ENCODE data around the gene MAP4K3. TPM values are rescaled to one million over a fixed set of nuclear protein-coding genes. Genes with fewer than 3 reads are reported as not detected.
A peak's percentile ranks its signal among the peaks of the same experiment; 100 is the strongest.

The MAP4K3 gene
- polyA plus RNA-seq, 2 of the 4 experiments (the other 2 are of a cell fraction), result 15.8 to 44.6 TPM

DNA sequence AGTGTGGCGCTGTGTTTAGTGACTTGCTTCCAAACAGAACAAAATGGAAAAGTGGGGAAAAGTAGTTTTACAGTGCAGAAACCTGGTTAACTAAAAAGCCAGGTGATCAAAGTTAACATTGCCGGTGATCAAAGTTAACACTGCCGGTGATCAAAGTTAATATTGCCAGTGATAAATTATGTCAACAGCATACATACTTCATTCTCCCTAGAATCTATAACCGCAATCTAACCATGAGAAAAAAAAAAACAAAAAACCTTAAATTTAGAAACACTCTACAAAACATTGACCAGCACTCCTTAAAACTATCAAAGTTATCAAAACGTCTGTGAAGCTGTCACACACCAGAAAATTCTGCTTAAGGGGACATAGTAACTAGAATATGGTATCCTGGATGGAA is 18.6 kb downstream of the MAP4K3 start (continued):
- no peak for TF ChIP-seq KDM1A (IDR thresholded peaks at IDR 0.05; ENCODE audit: low read depth)
- TF ChIP-seq ZSCAN20 (CRISPR knock-in tag; IDR thresholded peaks at IDR 0.05), result no peak
- no peak for TF ChIP-seq NR3C1 (IDR thresholded peaks at IDR 0.05)

DNA sequence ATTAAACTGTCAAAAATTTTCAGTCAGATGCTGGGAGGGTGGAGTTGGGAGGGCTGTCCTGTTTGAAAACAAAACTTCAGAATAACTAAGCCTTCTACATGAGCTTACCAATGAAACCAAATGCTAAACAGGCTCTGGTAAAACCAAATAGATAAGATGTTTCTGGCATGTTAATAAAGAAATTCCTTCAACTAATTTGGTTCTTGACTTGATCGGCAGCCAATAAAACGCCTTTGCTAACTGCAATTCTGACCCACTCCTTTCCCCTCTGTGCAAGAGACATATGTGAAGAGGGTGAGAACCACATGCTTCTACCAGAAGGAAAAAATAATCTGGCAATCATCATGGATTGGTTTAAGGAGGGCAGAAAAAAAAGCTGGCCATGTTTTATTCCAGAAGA is 20.9 kb downstream of the MAP4K3 start:
- no peak for ATAC-seq

DNA sequence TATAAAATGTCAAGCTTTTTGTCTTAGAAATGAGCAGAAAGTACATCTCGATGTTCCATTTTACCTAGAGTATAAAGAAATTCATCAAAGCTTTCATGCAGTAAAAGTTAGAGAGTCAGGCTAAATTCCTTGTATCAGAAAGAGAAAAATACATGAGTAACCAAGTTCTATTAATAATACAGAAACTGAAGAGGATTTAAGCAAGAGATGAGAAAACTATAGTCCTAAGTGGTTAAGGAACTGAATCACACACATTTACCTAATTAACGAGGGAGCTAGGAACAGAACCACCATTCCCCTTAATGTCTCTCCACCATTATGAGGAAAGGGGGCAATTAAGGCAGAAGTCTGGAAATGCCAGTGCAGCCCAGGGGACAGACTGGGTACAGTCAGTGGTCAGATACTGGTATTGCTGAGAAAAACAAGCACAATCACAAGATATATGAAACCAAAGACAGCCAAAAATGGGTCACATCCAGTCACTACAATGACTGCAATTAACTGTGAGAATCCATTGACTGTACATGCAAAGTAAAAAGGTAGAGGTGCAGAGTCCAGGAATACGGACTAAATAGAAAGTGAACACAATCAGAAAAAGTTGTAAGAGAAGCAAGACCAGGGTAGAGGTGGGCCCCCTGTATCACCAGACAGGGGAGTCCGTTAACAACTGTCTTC is 23.9 kb downstream of the MAP4K3 start:
- no peak for DNase-seq (ENCODE audit: low read depth in 1 of 2, low spot score in 1 of 2)
- Histone ChIP-seq H3K27ac (no peak overlapping the region), H3K4me1 (peaks cover 70% of the 10 kb centered on the region), H3K9me3 (no peaks in the 10 kb centered on the region), H3K4me2 (no peak overlapping the region), H3K4me3 (no peak overlapping the region)
- FAIRE-seq, result no peak
- ATAC-seq, result peak in 1 of 2 experiments; percentile 18; a peak in 2 of 6 replicates
- 91% methylated on average over 4 of the region's 4 CpGs for WGBS (ENCODE audit: missing lambda C conversion rate)
- ChIA-PET CTCF (interaction anchor here (0.6 to 2.0 kb wide), 3 partner anchors 19 to 77 kb away, joined by 3 to 5 read pairs (median 4); no protein-coding TSS in a partner anchor), POLR2A (no interaction called here)
- TF ChIP-seq, protein P1, sequence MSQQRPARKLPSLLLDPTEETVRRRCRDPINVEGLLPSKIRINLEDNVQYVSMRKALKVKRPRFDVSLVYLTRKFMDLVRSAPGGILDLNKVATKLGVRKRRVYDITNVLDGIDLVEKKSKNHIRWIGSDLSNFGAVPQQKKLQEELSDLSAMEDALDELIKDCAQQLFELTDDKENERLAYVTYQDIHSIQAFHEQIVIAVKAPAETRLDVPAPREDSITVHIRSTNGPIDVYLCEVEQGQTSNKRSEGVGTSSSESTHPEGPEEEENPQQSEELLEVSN (IDR thresholded peaks at IDR 0.05; ENCODE audit: borderline replicate concordance, low read depth), result no peak
- no peak for TF ChIP-seq RARB (CRISPR knock-in tag; IDR thresholded peaks at IDR 0.05)
- TF ChIP-seq BHLHE40 (IDR thresholded peaks at IDR 0.05; ENCODE audit: low read depth, low read length), result no peak
- TF ChIP-seq JUNB (IDR thresholded peaks at IDR 0.05), result no peak
- no peak for TF ChIP-seq RFX5 (IDR thresholded peaks at IDR 0.05)
- TF ChIP-seq, protein P2, sequence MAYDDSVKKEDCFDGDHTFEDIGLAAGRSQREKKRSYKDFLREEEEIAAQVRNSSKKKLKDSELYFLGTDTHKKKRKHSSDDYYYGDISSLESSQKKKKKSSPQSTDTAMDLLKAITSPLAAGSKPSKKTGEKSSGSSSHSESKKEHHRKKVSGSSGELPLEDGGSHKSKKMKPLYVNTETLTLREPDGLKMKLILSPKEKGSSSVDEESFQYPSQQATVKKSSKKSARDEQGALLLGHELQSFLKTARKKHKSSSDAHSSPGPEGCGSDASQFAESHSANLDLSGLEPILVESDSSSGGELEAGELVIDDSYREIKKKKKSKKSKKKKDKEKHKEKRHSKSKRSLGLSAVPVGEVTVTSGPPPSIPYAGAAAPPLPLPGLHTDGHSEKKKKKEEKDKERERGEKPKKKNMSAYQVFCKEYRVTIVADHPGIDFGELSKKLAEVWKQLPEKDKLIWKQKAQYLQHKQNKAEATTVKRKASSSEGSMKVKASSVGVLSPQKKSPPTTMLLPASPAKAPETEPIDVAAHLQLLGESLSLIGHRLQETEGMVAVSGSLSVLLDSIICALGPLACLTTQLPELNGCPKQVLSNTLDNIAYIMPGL (CRISPR knock-in tag; IDR thresholded peaks at IDR 0.05; ENCODE audit: borderline replicate concordance), result no peak
- no peak for TF ChIP-seq RAD21 (conservative IDR thresholded peaks at IDR 0.05 in 1 of 2, IDR thresholded peaks at IDR 0.05 in 1 of 2)
- no peak for TF ChIP-seq HOXB5 (CRISPR knock-in tag; IDR thresholded peaks at IDR 0.05)
- TF ChIP-seq NPAS2 (CRISPR knock-in tag; IDR thresholded peaks at IDR 0.05; ENCODE audit: borderline replicate concordance), result no peak
- TF ChIP-seq, protein P3, sequence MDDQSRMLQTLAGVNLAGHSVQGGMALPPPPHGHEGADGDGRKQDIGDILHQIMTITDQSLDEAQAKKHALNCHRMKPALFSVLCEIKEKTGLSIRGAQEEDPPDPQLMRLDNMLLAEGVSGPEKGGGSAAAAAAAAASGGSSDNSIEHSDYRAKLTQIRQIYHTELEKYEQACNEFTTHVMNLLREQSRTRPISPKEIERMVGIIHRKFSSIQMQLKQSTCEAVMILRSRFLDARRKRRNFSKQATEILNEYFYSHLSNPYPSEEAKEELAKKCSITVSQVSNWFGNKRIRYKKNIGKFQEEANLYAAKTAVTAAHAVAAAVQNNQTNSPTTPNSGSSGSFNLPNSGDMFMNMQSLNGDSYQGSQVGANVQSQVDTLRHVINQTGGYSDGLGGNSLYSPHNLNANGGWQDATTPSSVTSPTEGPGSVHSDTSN (IDR thresholded peaks at IDR 0.05), result no peak
- no peak for TF ChIP-seq EHMT2 (IDR thresholded peaks at IDR 0.05; ENCODE audit: low read depth)
- TF ChIP-seq, protein P4, sequence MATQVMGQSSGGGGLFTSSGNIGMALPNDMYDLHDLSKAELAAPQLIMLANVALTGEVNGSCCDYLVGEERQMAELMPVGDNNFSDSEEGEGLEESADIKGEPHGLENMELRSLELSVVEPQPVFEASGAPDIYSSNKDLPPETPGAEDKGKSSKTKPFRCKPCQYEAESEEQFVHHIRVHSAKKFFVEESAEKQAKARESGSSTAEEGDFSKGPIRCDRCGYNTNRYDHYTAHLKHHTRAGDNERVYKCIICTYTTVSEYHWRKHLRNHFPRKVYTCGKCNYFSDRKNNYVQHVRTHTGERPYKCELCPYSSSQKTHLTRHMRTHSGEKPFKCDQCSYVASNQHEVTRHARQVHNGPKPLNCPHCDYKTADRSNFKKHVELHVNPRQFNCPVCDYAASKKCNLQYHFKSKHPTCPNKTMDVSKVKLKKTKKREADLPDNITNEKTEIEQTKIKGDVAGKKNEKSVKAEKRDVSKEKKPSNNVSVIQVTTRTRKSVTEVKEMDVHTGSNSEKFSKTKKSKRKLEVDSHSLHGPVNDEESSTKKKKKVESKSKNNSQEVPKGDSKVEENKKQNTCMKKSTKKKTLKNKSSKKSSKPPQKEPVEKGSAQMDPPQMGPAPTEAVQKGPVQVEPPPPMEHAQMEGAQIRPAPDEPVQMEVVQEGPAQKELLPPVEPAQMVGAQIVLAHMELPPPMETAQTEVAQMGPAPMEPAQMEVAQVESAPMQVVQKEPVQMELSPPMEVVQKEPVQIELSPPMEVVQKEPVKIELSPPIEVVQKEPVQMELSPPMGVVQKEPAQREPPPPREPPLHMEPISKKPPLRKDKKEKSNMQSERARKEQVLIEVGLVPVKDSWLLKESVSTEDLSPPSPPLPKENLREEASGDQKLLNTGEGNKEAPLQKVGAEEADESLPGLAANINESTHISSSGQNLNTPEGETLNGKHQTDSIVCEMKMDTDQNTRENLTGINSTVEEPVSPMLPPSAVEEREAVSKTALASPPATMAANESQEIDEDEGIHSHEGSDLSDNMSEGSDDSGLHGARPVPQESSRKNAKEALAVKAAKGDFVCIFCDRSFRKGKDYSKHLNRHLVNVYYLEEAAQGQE (IDR thresholded peaks at IDR 0.05), result no peak
- TF ChIP-seq KDM5A (IDR thresholded peaks at IDR 0.05), result no peak
- no peak for TF ChIP-seq MYC (IDR thresholded peaks at IDR 0.05; ENCODE audit: borderline replicate concordance, low read length)
- no peak for TF ChIP-seq HEYL (CRISPR knock-in tag; IDR thresholded peaks at IDR 0.05)
- TF ChIP-seq, protein P5, sequence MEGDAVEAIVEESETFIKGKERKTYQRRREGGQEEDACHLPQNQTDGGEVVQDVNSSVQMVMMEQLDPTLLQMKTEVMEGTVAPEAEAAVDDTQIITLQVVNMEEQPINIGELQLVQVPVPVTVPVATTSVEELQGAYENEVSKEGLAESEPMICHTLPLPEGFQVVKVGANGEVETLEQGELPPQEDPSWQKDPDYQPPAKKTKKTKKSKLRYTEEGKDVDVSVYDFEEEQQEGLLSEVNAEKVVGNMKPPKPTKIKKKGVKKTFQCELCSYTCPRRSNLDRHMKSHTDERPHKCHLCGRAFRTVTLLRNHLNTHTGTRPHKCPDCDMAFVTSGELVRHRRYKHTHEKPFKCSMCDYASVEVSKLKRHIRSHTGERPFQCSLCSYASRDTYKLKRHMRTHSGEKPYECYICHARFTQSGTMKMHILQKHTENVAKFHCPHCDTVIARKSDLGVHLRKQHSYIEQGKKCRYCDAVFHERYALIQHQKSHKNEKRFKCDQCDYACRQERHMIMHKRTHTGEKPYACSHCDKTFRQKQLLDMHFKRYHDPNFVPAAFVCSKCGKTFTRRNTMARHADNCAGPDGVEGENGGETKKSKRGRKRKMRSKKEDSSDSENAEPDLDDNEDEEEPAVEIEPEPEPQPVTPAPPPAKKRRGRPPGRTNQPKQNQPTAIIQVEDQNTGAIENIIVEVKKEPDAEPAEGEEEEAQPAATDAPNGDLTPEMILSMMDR (IDR thresholded peaks at IDR 0.05), result no peak
- no peak for TF ChIP-seq POLR2A (IDR thresholded peaks at IDR 0.05; ENCODE audit: low read length)

More for the DNA sequence above, 20.9 kb downstream of the MAP4K3 start:
- no peaks in the 10 kb centered on the region for H3K9me3 ChIP-seq
- ChIA-PET POLR2A (no interaction called here), CTCF (interaction anchor here (0.5 to 1.3 kb wide), 4 partner anchors 9 to 357 kb away, joined by 3 read pairs; no protein-coding TSS in a partner anchor)
- DNase-seq (ENCODE audit: low read depth in 1 of 2, low spot score in 1 of 2) (no peak), FAIRE-seq (no peak)
- peaks cover 60% of the 10 kb centered on the region for H3K4me1 ChIP-seq
- WGBS (ENCODE audit: missing lambda C conversion rate), result 86% methylated on average over 2 of the region's 2 CpGs
- TF ChIP-seq JUN (IDR thresholded peaks at IDR 0.05), result no peak
- TF ChIP-seq RNF2 (IDR thresholded peaks at IDR 0.05; ENCODE audit: borderline replicate concordance, low read depth), result no peak
- no peak for TF ChIP-seq MYC (IDR thresholded peaks at IDR 0.05; ENCODE audit: borderline replicate concordance, low read length)
- TF ChIP-seq HOXB5 (CRISPR knock-in tag; IDR thresholded peaks at IDR 0.05), result no peak
- TF ChIP-seq CHD2 (IDR thresholded peaks at IDR 0.05; ENCODE audit: low read length, partially characterized antibody), result no peak
- TF ChIP-seq, protein P6, sequence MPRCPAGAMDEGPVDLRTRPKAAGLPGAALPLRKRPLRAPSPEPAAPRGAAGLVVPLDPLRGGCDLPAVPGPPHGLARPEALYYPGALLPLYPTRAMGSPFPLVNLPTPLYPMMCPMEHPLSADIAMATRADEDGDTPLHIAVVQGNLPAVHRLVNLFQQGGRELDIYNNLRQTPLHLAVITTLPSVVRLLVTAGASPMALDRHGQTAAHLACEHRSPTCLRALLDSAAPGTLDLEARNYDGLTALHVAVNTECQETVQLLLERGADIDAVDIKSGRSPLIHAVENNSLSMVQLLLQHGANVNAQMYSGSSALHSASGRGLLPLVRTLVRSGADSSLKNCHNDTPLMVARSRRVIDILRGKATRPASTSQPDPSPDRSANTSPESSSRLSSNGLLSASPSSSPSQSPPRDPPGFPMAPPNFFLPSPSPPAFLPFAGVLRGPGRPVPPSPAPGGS (IDR thresholded peaks at IDR 0.05), result no peak
- TF ChIP-seq FOSB (CRISPR knock-in tag; IDR thresholded peaks at IDR 0.05), result no peak
- no peak for TF ChIP-seq HOXA7 (CRISPR knock-in tag; IDR thresholded peaks at IDR 0.05)
- no peak for TF ChIP-seq HEYL (CRISPR knock-in tag; IDR thresholded peaks at IDR 0.05)
- no peak overlapping the region for H3K4me3 ChIP-seq
- no peak overlapping the region for H3K27ac ChIP-seq
- peak overlapping the region; percentile 31; the same call in 1 of the 3 replicates for H3K4me2 ChIP-seq
